HG03196 (cell line): ENCODE measurements around the gene CLTB.

Source experiments
- ATAC-seq: cut with Tn5 transposase; IDR thresholded peaks from one replicate; pipeline ENCODE4 v1.9.1; 2021; ENCODE audit not compliant: unreplicated experiment

Gene CLTB

DNA sequence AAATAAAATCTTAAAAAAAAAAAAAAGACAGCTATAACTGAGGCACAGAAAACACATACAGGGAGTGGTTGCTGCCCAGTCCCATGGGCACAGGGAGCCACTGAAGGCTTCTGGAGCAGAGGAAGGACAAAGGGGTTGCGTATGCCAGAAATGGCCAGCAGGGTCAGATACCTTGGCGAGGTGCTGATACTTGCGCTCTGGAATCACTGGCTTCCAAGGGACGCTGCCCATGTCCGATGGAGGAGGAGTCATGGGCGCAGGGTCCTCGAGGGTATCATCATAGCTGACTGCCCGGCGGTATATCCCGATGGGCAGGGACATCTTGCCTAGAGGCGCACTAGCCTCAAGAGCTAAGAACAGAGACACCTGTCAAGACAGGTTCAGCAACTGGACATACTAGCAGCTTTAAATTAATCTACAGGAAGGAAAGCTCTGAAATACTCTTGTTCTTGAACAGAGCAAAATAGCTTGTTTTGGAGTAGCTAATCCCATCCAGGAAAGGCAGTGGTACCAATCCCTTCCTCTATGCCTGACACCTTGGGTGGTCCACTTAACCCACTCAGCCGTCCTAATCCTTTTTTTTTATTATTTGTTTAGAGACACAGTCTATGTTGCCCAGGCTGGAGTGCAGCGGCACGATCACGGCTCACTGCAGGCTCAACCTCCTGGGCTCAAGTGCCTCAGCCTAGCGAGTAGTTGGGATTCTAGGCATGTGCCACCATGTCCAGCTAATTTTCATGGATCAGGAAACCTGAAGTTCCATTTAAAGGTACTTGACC, 60.8 kb downstream of the CLTB start:
- no peak for ATAC-seq

DNA sequence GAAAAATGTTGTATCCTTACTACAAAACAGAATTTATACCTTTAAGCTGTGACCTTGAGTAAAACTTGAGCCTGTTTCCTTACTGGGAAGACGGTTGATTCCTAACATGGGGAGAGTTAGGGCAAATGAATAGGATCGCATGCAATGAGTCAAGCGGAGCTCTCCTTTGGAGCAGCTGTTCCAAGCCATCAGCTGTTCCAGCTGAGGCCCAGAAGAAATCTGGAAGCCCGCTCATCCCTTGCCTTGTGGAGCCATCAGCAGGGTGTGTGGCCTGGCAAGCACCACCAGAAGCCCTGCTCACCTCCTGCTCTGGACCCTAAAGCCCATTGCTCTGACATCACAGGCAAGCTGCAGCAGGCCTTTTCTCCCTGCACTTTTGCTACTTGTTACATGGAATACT, 62.8 kb downstream of the CLTB start:
- no peak for ATAC-seq

DNA sequence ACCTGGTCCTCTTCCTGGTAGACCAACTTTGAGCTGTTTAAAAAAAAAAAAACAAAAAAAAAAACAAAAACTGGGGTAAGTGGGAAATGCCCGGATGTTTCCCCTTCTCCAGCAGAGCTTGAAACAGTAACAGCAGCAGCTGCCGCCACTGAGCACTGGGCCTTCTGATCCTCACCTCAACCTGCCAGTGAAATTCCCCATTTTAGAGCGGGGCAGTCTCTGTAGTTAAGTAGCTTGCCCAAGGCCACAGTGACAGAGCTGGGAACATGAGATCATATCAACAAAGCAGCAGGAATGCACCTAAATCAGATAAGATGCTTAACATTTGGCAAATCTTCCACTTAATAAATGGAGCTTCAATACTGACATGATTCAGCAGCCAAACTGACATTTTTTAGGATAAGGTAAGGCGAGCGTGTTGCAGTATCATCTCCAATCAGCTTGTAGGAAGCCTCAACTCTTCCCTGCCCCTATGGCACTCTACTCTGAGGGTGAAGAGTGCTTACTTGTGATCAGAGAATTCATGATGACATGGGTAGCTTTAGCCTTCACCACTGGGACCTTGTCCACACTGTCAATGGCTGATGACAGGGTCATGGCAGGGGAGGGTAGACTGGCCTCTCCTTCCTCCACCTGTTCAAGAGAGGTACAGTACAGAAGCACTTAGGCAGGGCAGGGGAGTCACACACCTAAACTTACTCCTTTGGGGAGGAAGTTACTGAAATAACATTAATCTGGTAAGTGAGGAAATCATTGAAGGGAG, 64.0 kb downstream of the CLTB start:
- ATAC-seq = no peak

DNA sequence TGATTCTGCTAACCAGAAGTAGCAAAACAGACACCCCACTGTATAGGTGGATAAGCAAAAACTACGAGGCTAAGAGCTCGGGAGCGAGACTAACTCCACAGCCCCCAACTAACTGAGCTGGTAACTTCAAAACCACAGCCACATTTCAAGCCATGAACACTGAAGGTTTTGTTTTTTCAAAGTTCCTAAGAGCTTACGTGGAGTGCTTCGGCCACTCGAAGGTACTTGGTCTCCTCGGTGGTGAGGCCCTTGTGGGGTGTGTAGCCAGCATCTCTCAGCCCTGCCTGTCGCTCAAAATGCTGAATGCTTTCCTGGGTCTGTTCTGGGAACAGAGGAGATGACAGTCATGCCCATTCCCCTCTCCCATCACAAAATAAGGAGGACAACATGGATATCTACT, 65.9 kb downstream of the CLTB start:
- ATAC-seq = no peak

DNA sequence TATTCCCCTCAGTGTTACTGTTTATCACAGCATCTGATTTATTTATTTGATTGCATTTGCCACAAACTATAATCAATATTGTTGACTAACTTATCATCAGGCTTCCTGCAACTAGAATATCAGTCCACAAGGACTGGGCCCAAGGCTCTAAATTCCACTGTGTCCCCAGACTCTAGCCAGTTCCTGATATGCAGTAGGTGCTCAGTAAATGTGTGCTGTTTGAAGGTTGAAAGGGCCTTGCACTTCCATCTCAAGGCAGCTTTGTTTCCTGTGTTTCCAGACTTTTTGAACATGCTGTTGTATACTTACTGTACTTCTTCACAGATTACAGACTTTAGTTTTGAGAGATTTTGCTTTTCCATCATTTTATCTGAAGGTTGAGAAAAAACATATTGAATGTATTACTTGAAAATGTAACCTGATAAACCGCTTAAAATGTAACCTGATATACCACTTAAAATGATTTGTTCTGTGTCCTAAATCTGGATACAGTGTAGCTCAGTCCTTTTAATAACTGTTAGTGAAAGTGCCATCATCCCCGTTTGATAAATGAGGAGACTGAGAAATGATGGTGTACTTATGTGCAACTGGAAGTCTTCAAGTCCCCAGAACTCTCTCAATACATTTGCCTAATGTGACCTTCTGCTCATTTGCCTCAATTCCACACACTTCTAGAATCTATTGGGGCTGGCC, 73.4 kb downstream of the CLTB start:
- ATAC-seq = no peak
